Loucy (cell line): Measurements from ENCODE around the gene ARL4D.

ENCODE experiments used
- H2AFZ ChIP-seq: fragments of 200-600 bp; sonication (generic); 2 replicates; pipeline ENCODE4 v1.6.0; 2016; ENCODE audit warnings: antibody characterized with exemption, mild to moderate bottlenecking, low read length, moderate library complexity
- H3F3A ChIP-seq: fragments of 200-600 bp; 2 replicates; pipeline ENCODE4 v1.6.0; 2016; ENCODE audit warnings: antibody characterized with exemption, low read depth, mild to moderate bottlenecking
- H3K27me3 ChIP-seq: fragments of 200-600 bp; sonication (generic); 2 replicates; pipeline ENCODE4 v1.6.1; 2014; ENCODE audit warnings: low read length, mild to moderate bottlenecking; ENCODE audit not compliant: insufficient read depth, poor library complexity, severe bottlenecking
- H3K36me3 ChIP-seq: fragments of 200-600 bp; sonication (generic); 2 replicates; pipeline ENCODE4 v1.6.1; 2016; ENCODE audit warnings: low read length; ENCODE audit not compliant: insufficient read depth
- H3K4me1 ChIP-seq: fragments of 200-600 bp; sonication (generic); 2 replicates; pipeline ENCODE4 v1.5.1; 2014; ENCODE audit warnings: low read length, mild to moderate bottlenecking; ENCODE audit not compliant: insufficient read depth, poor library complexity, severe bottlenecking
- H3K4me2 ChIP-seq: fragments of 200-600 bp; sonication (generic); 2 replicates; pipeline ENCODE4 v1.6.0; 2014; ENCODE audit warnings: antibody characterized with exemption, low read length, low read depth, mild to moderate bottlenecking; ENCODE audit not compliant: poor library complexity, severe bottlenecking
- H3K4me3 ChIP-seq: fragments of 200-600 bp; sonication (generic); 2 replicates; pipeline ENCODE4 v1.5.1; 2014; ENCODE audit warnings: low read length, mild to moderate bottlenecking, mixed read lengths; ENCODE audit not compliant: poor library complexity, severe bottlenecking
- H3K79me2 ChIP-seq: fragments of 200-600 bp; sonication (generic); 2 replicates; pipeline ENCODE4 v1.6.1; 2014; ENCODE audit warnings: low read length; ENCODE audit not compliant: insufficient read depth
- H3K9ac ChIP-seq: fragments of 200-600 bp; sonication (generic); 2 replicates; pipeline ENCODE4 v1.6.0; 2014; ENCODE audit warnings: mild to moderate bottlenecking, low read depth, low read length, moderate library complexity; ENCODE audit not compliant: poor library complexity, severe bottlenecking
- H3K9me2 ChIP-seq: fragments of 200-600 bp; sonication (generic); replicated peaks from 2 replicates; pipeline ENCODE4 v1.6.1; 2016; ENCODE audit warnings: low read depth, low read length, mixed read lengths
- H3K9me3 ChIP-seq: fragments of 200-600 bp; sonication (generic); 2 replicates; pipeline ENCODE4 v1.6.1; 2014; ENCODE audit warnings: mild to moderate bottlenecking, antibody characterized with exemption, low read length, low read depth; ENCODE audit not compliant: insufficient read depth
- H4K20me1 ChIP-seq: fragments of 200-600 bp; sonication (generic); 2 replicates; pipeline ENCODE4 v1.6.0; 2014; ENCODE audit warnings: antibody characterized with exemption, low read length, mild to moderate bottlenecking; ENCODE audit not compliant: insufficient read depth, poor library complexity, severe bottlenecking
- CTCF ChIP-seq: fragments of 200-600 bp; sonication (generic); conservative IDR thresholded peaks from 2 replicates; pipeline ENCODE4 v1.5.1; 2014; ENCODE audit warnings: mild to moderate bottlenecking, antibody characterized with exemption, low read length
- EZH2phosphoT487 ChIP-seq: fragments of 200-600 bp; IDR thresholded peaks from 2 replicates; pipeline ENCODE4 v1.6.1; 2018; ENCODE audit warnings: antibody characterized with exemption, mild to moderate bottlenecking, moderate library complexity, borderline replicate concordance

ARL4D gene

GRCh38 chr17:43369986-43370385 is 28.8 kb upstream of the ARL4D start:
- no peaks in the 10 kb centered on the region for H3K9me3 ChIP-seq
- H3K4me1 ChIP-seq, result peaks cover 20% of the 10 kb centered on the region
- H3K4me2 ChIP-seq, result peak overlapping the region; percentile 88
- H3K9me2 ChIP-seq, result no peaks in the 10 kb centered on the region
- peak overlapping the region; percentile 79 for H3K4me3 ChIP-seq
- no peak overlapping the region for H2AFZ ChIP-seq
- TF ChIP-seq CTCF (no peak), EZH2phosphoT487 (no peak)
- H3K9ac ChIP-seq, result peak overlapping the region; percentile 97
- no peaks in the 10 kb centered on the region for H3K27me3 ChIP-seq
- no peaks in the 10 kb centered on the region for H4K20me1 ChIP-seq
- peaks cover 4% of the 10 kb centered on the region; the same call in 1 of the 2 replicates for H3K79me2 ChIP-seq
- H3F3A ChIP-seq, result 0 out of 2 replicates have a peak, but pooled peaks cover 10% of the 10 kb centered on the region
- no peaks in the 10 kb centered on the region for H3K36me3 ChIP-seq

GRCh38 chr17:43371227-43371821 is 27.5 kb upstream of the ARL4D start:
- H3K4me3 ChIP-seq, result no peak overlapping the region
- no peaks in the 10 kb centered on the region for H3K36me3 ChIP-seq
- peaks cover 4% of the 10 kb centered on the region; the same call in 1 of the 2 replicates for H3K79me2 ChIP-seq
- TF ChIP-seq CTCF (no peak), EZH2phosphoT487 (no peak)
- no peak overlapping the region for H3K4me2 ChIP-seq
- H3K9me2 ChIP-seq, result no peaks in the 10 kb centered on the region
- H3K9me3 ChIP-seq, result no peaks in the 10 kb centered on the region
- H3F3A ChIP-seq, result 0 out of 2 replicates have a peak, but pooled peaks cover 10% of the 10 kb centered on the region
- no peaks in the 10 kb centered on the region for H4K20me1 ChIP-seq
- H2AFZ ChIP-seq, result no peak overlapping the region
- H3K9ac ChIP-seq, result no peak overlapping the region
- no peaks in the 10 kb centered on the region for H3K27me3 ChIP-seq
- H3K4me1 ChIP-seq, result peaks cover 20% of the 10 kb centered on the region

GRCh38 chr17:43372273-43372911 is 26.4 kb upstream of the ARL4D start:
- no peaks in the 10 kb centered on the region for H3K36me3 ChIP-seq
- TF ChIP-seq CTCF (no peak), EZH2phosphoT487 (no peak)
- no peaks in the 10 kb centered on the region for H3K9me3 ChIP-seq
- H3K9me2 ChIP-seq, result no peaks in the 10 kb centered on the region
- no peak overlapping the region for H3K9ac ChIP-seq
- H2AFZ ChIP-seq, result no peak overlapping the region
- peaks cover 4% of the 10 kb centered on the region; the same call in 1 of the 2 replicates for H3K79me2 ChIP-seq
- no peaks in the 10 kb centered on the region for H3K27me3 ChIP-seq
- no peaks in the 10 kb centered on the region for H4K20me1 ChIP-seq
- H3K4me1 ChIP-seq, result peaks cover 10% of the 10 kb centered on the region
- H3K4me2 ChIP-seq, result no peak overlapping the region
- H3F3A ChIP-seq, result 0 out of 2 replicates have a peak, but pooled peaks cover 6% of the 10 kb centered on the region
- no peak overlapping the region for H3K4me3 ChIP-seq
